ENCODE data around the gene HCN1. TPM values are rescaled to one million over a fixed set of nuclear protein-coding genes. Genes with fewer than 3 reads are reported as not detected.

The HCN1 gene
- polyA plus RNA-seq, 3 donors from 2014 or later, result not detected

DNA sequence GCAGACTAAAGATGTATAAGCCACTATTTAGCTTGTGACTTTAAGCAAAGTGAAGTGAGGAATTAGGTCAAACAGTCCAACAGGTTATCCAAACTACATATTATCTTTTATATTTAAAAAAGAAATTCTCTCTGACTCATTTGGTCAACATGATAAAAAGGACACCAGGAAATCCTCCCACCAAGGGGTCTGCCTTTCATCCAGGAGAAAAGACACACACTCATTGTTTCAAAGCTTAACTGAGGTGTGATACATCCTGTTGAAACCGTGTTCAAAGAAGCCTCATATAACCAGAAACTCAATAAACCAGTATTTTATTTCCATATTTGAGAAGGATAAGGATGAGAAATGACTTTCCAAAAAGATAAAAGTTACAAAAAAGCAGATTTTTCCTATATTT lies 417.1 kb downstream of the HCN1 start:
- DNase-seq, result no peak
- Mint-ChIP-seq H3K27me3 (ENCODE audit: low read depth in 3 of 3) (no peaks in the 10 kb centered on the region), H3K36me3 (no peaks in the 10 kb centered on the region), H3K4me3 (no peak overlapping the region), H3K4me1 (no peaks in the 10 kb centered on the region), H3K27ac (no peak overlapping the region), H3K9me3 (peaks cover 8 to 48% (median 23%) of the 10 kb centered on the region in 6 donors)

DNA sequence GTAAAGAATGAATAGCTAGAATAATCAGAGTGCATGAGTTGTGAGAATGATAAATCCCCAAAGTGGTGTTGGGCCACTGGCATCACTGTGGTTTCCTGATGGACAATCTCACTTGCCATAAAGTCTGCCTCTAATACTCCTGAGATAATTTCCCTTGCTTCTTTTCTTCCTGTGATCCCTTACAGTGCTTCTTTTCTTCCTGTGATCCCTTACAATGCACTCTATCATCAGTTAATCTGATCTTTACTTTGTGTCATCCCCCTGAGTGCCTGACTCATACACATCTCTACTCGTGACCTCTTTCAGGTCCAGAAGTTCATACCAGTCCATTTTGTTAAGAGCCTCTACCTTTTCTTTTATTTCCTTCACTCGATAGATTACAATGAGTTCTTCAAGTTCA lies 418.3 kb downstream of the HCN1 start:
- Mint-ChIP-seq H3K36me3 (no peaks in the 10 kb centered on the region), H3K9me3 (peaks cover 11 to 38% (median 21%) of the 10 kb centered on the region in 6 donors), H3K27me3 (ENCODE audit: low read depth in 3 of 3) (no peaks in the 10 kb centered on the region), H3K27ac (no peak overlapping the region), H3K4me3 (no peak overlapping the region), H3K4me1 (no peaks in the 10 kb centered on the region)
- DNase-seq, result no peak

DNA sequence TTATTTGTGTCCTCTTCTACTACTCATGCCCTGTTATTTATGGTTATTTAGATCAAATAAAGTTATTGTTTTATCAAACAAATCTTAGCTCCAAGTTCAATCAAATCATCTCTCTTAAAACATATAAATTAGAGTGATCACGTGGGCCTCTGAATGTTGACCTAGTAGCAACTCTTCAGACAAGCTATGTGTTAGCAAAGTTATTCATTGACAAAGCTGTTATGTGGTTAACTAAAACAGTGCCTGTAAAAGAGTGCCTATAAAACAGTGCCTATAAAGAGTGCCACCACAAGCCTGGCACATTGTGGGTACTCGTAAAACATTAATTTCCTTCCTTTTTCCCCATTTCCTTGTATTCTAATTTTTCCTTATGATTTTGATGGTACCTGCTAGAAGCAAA lies 421.9 kb downstream of the HCN1 start:
- no peaks in the 10 kb centered on the region for H3K36me3 Mint-ChIP-seq
- no peak for DNase-seq
- peaks cover 0 to 2% (median 0%) of the 10 kb centered on the region in 3 donors for H3K27me3 Mint-ChIP-seq (ENCODE audit: low read depth in 3 of 3)
- no peaks in the 10 kb centered on the region for H3K4me1 Mint-ChIP-seq
- H3K27ac Mint-ChIP-seq, result no peak overlapping the region
- no peak overlapping the region for H3K4me3 Mint-ChIP-seq
- H3K9me3 Mint-ChIP-seq, result peaks cover 2 to 44% (median 18%) of the 10 kb centered on the region in 6 donors

DNA sequence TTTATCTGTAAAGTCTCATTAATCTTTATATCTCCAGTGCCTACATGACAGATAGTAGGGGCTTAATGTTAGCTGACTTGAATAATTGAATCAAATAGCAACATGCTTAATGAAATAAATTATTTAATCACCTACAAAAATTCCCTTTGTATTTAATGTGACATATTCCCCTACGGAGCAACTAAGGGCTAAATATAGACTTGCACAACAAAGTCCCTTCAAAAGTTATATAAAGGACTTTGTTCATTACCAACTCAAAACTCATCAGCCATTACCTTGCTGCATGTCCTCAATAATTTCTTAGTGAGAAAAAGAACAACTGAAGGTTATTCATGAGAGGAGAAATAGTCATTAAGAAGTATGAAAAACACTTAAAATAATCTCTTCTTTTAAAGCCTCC lies 424.6 kb downstream of the HCN1 start:
- Mint-ChIP-seq H3K4me3 (no peak overlapping the region), H3K4me1 (no peaks in the 10 kb centered on the region), H3K9me3 (peaks cover 9 to 43% (median 14%) of the 10 kb centered on the region in 6 donors), H3K36me3 (no peaks in the 10 kb centered on the region), H3K27ac (no peak overlapping the region), H3K27me3 (ENCODE audit: low read depth in 3 of 3) (peaks cover 0 to 2% (median 0%) of the 10 kb centered on the region in 3 donors)
- DNase-seq, result no peak

DNA sequence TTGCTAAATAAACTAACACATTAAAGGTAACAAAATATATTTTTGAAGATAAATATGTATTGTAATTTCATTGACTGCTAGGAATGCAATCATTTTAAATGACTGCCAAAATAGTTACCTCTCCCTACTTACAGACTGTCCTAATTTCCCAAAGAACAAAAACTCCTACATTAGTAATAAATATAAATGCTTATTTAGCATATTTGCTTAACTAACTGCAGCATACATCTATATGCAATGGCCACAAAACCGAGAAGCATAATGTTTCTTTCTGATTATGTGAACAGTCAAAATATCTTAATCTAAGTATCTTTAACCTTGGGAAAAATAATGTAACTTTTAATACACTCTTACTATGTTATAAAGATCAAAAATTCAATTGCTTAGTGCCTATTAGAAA lies 431.7 kb downstream of the HCN1 start:
- H3K4me1 Mint-ChIP-seq, result no peaks in the 10 kb centered on the region
- H3K27me3 Mint-ChIP-seq (ENCODE audit: low read depth in 3 of 3), result peaks cover 0 to 4% (median 0%) of the 10 kb centered on the region in 3 donors
- no peak overlapping the region for H3K4me3 Mint-ChIP-seq
- H3K36me3 Mint-ChIP-seq, result no peaks in the 10 kb centered on the region
- H3K9me3 Mint-ChIP-seq, result peaks cover 16 to 54% (median 33%) of the 10 kb centered on the region in 6 donors
- no peak overlapping the region for H3K27ac Mint-ChIP-seq
- no peak for DNase-seq

DNA sequence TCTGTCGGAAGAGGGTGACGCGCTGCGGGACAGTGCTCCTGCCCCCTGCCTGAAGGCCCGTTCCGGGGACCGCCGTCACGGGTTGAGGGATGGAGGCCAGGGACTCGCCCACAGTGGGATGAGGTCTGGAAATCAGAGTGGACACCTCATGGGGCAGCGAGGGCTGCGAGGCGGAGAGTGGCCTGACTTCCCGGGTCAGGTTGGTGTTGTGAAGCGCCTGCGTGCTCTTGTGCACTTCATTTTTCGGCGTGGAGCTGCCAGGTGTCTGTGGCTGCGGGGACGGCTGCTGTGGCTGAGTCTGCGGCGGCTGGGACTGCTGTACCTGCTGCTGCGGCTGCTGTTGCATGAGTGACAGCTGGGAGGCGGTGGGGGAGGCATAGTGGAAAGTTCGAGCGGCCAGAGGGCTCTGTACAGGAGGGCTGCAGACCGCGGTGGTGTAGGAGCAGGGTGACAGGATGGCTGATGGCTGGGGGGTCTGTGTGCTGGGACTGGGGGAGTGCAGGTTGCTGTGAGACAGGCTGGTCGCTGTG lies 434.1 kb downstream of the HCN1 start:
- no peaks in the 10 kb centered on the region for H3K36me3 Mint-ChIP-seq

DNA sequence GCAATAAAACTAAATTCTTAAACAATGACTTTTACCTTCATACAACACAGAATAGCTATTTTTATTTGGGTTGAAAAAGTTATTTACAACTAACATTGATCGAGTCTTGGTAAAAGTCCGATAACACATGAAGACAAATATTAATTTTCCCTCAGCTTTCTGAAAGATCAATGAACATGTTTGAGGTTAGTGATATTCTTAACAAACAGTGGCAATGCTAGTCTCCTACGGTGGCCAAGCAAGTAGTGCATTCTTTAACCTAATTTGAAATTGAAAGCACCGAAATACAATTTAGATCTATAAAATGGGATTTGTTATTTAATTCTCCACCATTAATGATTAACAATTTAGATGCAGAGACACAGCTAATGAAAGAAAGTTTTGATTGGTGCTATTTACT lies 435.1 kb downstream of the HCN1 start:
- Mint-ChIP-seq H3K4me1 (no peaks in the 10 kb centered on the region), H3K4me3 (no peak overlapping the region), H3K27ac (no peak overlapping the region), H3K27me3 (ENCODE audit: low read depth in 3 of 3) (peaks cover 0 to 4% (median 0%) of the 10 kb centered on the region in 3 donors), H3K9me3 (peaks cover 12 to 46% (median 26%) of the 10 kb centered on the region in 6 donors), H3K36me3 (no peaks in the 10 kb centered on the region)
- no peak for DNase-seq

More for the DNA sequence above, 434.1 kb downstream of the HCN1 start:
- DNase-seq, result no peak
- Mint-ChIP-seq H3K4me3 (no peak overlapping the region), H3K4me1 (no peaks in the 10 kb centered on the region), H3K27me3 (ENCODE audit: low read depth in 3 of 3) (peaks cover 0 to 4% (median 0%) of the 10 kb centered on the region in 3 donors), H3K9me3 (peaks cover 12 to 48% (median 28%) of the 10 kb centered on the region in 6 donors), H3K27ac (no peak overlapping the region)

DNA sequence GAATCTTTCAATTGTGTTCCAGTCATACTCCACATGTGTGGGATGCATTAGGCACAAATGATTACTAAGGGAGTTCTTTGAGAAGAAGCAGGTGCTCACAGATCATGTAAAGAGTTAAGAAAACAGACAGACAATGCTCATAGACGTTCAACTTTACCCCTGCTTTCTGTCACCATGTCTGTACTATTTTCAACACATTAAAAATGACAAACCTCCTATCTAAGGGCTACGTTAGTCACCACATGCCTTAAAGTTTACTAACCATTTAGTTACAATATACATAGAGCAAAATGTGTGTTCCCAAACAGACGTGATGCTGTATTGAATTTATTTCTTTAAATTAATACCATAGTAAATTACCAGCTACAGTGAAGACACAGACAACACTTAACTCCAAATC lies 435.9 kb downstream of the HCN1 start:
- Mint-ChIP-seq H3K27ac (no peak overlapping the region), H3K36me3 (no peaks in the 10 kb centered on the region), H3K27me3 (ENCODE audit: low read depth in 3 of 3) (peaks cover 0 to 4% (median 0%) of the 10 kb centered on the region in 3 donors), H3K9me3 (peaks cover 6 to 39% (median 21%) of the 10 kb centered on the region in 6 donors), H3K4me1 (no peaks in the 10 kb centered on the region), H3K4me3 (no peak overlapping the region)
- no peak for DNase-seq

DNA sequence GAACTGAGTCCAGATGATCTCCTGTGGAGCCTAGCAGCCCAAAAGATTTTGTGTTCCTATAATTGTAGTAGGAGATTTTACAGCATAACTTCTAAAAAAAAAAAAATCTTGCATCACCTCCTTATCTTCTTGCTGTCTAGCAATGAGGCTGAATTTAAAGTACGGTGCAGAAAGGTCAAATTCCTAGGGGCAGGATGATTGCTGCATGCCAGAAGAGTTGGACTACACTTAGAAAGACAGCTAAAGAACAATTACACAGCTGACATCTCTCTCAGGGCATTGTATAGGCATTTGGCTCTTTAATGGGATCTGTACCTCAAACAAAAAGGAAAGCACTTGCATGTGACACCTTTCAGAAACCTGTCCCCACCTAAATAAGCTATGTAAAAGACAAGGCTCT lies 443.2 kb downstream of the HCN1 start:
- H3K4me1 Mint-ChIP-seq, result no peaks in the 10 kb centered on the region
- no peak for DNase-seq
- H3K27me3 Mint-ChIP-seq (ENCODE audit: low read depth in 3 of 3), result no peaks in the 10 kb centered on the region
- H3K9me3 Mint-ChIP-seq, result peaks cover 13 to 60% (median 32%) of the 10 kb centered on the region in 6 donors
- H3K27ac Mint-ChIP-seq, result no peak overlapping the region
- H3K4me3 Mint-ChIP-seq, result no peak overlapping the region
- no peaks in the 10 kb centered on the region for H3K36me3 Mint-ChIP-seq

DNA sequence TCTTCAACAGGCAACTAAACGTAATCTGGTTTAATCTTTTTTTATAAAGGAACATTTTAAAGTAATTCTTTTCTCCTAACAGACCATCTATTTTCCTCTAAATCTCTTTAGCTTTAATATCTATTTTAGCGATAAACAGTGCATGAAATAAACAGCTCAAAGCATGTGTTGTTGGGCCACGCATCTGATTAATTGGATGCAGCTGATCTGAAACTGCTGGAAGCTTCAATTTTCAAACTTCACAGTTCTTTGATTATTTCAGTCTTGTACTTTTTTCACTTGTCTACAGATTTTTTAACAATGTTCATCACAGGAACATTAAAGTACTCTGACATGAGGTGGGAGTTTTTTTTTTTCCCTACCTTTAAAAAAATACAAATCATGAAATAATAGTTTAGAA lies 443.6 kb downstream of the HCN1 start:
- Mint-ChIP-seq H3K4me3 (no peak overlapping the region), H3K9me3 (peaks cover 13 to 65% (median 35%) of the 10 kb centered on the region in 6 donors), H3K4me1 (no peaks in the 10 kb centered on the region), H3K36me3 (no peaks in the 10 kb centered on the region), H3K27me3 (ENCODE audit: low read depth in 3 of 3) (no peaks in the 10 kb centered on the region), H3K27ac (no peak overlapping the region)
- DNase-seq, result no peak

DNA sequence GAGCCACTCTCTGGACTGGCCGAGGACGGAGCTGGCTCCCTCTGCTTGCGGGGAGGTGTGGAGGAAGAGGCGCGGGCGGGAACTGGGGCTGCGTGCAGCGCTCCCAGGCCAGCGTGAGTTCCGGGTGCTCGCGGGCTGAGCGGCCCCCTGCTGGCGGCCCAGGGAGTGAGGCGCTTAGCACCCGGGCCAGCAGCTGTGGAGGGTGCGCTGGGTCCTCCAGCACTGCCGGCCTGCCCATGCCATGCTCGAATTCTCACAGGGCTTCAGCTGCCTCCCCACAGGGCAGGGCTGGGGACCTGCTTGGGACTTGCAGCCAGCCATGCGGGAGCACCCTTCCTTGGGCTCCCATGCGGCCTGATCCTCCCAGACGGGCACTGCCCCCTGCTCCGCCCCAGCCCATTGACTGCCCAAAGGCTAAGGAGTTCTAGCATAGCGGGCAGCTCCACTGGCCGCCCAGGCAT lies 470.6 kb downstream of the HCN1 start:
- H3K4me1 Mint-ChIP-seq, result no peaks in the 10 kb centered on the region
- H3K36me3 Mint-ChIP-seq, result no peaks in the 10 kb centered on the region
- H3K9me3 Mint-ChIP-seq, result peaks cover 19 to 61% (median 26%) of the 10 kb centered on the region in 6 donors
- no peaks in the 10 kb centered on the region for H3K27me3 Mint-ChIP-seq (ENCODE audit: low read depth in 3 of 3)
- H3K4me3 Mint-ChIP-seq, result no peak overlapping the region
- no peak overlapping the region for H3K27ac Mint-ChIP-seq
- no peak for DNase-seq

DNA sequence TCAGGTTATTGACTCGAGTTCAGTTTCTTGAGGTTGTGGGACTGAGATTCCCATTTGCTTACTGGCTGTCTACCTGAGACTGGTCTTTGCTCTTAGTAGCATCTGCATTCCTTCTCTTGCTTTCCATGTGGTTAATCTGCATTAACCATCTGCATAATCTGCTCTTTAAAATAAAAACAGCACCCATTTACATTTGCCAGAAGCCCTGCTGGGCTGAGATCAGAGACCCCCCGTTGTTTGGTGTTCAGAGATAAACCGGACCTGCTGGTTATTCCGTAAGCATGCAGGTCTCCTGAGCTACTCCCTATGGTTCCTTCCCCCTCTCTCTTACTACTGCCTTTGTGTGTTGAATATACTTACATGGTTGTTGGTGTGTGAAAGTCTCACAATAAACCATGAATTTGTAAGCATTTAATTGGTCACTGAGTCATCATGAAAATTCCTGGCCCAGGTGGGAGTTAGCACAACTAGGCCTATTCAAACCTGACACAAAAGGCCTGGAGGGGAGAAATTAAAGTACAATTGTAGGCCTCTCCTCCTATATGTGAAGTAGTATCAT lies 490.7 kb downstream of the HCN1 start:
- H3K9me3 Mint-ChIP-seq, result peaks cover 2 to 38% (median 22%) of the 10 kb centered on the region in 6 donors
- H3K27me3 Mint-ChIP-seq (ENCODE audit: low read depth in 3 of 3), result no peaks in the 10 kb centered on the region
- peaks cover 0 to 5% (median 0%) of the 10 kb centered on the region in 3 donors for H3K36me3 Mint-ChIP-seq
- H3K4me1 Mint-ChIP-seq, result no peaks in the 10 kb centered on the region
- no peak overlapping the region for H3K4me3 Mint-ChIP-seq
- no peak overlapping the region for H3K27ac Mint-ChIP-seq
- DNase-seq, result no peak

Data from immature natural killer cell (primary cell).